ENCODE measurements around the gene HBEGF.
A peak's percentile ranks its signal among the peaks of the same experiment; 100 is the strongest.
"Not testable (repeated sequence)": the region's sequence is repeated elsewhere in the genome, so short reads cannot be mapped to it uniquely, and the experiment has no call there.

HBEGF gene

DNA sequence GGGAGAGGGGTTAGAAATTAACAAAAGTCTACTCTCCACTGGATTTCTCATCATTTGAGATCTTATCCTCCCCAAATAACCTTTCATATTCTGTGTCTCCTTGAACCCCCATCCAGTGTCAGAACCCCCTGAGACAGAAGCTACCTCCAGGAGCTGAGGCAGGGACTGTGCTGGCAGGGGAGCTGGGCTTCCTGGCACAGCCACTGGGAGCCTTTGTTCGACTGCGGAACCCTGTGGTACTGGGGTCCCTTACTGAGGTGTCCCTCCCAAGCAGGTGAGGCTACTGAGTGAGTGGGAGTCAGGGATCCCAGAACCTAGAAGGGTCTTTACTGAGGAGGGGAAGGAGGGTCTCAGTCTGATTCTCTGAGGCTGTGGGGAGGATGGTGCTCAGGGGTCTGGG is 15.5 kb upstream of the HBEGF start:
- no peak for DNase-seq (ENCODE audit: low read depth in 1 of 2, low spot score in 1 of 2)

DNA sequence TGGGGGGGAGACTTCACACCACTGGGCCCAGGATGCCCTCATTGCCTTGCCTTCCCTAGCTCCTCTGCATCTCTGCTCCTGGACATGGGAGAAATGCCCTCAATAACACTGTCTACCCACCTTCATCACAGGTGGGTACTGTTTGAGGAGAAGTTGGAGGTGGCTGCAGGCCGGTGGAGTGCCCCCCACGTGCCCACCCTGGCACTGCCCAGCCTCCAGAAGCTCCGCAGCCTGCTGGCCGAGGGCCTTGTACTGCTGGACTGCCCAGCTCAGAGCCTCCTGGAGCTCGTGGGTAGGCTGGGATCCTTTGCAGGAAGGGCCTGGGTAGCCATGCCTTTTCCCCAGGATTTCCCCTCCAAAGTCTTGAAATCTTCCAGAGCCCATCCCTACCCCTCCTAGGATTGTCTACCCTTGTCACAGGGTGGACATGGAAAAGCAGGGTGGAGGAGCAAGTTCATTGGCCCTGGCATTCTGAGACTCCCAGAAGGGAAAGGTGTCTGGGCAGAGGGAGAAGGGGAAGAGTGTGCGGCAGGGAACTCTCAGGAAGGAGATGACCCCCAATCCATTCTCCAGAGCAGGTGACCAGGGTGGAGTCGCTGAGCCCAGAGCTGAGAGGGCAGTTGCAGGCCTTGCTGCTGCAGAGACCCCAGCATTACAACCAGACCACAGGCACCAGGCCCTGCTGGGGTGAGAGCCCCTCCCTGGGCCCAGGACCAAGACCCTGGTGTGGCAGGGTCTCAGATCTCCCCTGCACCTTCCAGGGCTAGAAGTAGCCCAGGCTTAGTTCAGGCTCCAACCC is 14.5 kb upstream of the HBEGF start:
- DNase-seq (ENCODE audit: low read depth in 1 of 2, low spot score in 1 of 2) = no peak

DNA sequence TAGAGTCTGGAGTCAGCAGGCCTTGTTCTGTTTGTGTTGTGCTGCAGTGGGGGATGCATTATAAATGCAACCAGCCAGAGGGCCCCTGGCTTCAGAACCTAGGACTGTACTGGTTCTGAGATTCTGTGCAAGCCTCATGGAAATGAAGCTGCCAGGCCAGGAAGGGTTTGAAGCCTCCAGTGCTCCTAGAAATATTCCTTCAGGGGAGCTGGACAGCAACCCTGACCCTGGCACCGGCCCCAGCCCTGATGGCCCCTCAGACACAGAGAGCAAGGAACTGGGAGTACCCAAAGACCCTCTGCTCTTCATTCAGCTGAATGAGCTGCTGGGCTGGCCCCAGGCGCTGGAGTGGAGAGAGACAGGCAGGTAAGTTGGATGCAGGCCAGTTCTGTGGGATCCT is 13.7 kb upstream of the HBEGF start, which contains the start of gene SLC4A9:
SLC4A9 (plus strand) TSS at position 94 of the 400 bp plus-strand sequence; CDS start at position 137, 43 bp downstream.
- no peak for DNase-seq (ENCODE audit: low read depth in 1 of 2, low spot score in 1 of 2)

DNA sequence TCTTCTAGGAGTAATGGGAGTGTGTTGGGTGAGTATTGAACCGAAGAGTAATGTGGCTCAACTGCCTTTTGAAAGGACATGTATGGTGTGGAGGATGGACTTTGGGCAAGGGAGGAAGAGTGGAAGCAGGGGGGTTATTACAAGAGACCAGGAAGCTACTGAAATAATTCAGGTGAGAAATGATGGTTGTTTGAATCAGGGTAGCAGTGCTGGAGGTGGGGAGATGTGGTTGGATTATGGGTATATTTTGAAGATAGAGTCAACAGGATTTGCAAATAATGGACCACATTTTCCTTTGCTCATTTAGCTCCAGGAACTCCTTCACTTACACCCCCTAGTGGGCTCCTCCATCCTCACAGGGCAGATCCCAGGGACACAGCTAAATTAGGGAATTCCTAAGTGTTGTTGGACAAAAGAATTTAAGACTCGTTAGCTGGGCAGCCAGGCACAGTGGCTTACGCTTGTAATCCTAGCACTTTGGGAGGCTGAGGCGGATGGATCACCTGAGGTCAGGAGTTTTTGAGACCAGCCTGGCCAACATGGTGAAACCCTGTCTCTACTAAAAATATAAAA is 12.4 kb upstream of the HBEGF start:
- no peak for DNase-seq (ENCODE audit: low read depth in 1 of 2, low spot score in 1 of 2)

DNA sequence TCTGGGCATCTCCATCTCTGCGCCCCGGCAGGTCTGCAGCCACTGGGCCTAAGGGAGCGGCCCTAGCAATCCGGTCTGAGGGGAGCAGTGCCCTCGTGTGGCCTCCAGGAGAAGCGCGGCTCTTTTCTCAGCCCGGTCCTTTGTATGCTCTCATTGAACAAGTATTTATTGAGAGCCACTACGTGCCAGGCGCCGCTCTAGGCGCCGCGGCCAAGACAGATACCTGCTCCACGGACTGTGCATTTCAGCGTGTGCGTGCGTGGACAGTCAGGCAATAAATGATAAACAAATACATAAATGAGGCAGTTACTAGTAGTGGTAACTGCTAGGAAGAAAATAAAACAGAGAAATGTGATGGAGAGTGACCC is 11.3 kb upstream of the HBEGF start:
- peak; percentile 53 to 71 for DNase-seq (ENCODE audit: low read depth in 1 of 2, low spot score in 1 of 2)

DNA sequence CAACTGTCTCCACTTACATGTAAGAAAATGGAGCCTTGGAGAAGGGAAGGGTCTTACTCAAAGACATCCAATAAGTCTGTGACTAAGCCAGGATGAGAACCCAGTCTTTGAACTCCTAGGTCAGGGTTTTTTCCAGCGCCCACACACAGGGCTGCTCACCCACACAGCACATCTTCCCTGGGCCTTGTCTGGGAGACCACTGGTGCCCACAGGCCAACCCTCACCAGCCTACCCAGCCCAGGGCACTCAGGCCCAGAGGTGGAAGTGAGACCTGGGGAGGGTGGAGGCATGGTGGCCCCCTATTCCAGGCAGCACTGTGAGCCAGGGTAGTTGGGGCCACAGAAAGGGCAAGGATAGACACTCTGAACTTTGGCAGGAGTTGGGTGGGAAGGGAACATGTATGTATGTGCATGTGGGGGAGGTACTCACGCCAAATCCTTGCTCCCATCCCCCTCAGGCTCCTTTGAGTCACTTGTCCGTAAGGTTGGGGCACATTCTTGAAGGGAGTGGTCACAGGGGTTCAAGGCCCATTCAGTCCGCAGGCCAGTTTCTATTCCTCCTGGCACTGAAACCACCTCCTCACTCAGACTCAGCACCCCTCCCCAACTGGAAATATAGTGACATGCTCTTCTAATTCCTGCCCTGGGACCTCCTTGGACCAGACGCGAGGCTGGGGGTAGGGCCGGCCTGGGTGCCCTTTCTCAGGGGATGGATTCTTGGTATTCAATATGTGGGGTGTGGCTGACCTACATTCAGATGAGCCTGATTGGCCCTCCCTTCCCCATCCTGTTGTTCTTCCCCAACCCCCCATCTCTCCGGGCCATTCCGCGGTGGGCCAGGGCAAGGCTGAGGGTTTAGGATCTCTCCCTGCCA is 10.7 kb upstream of the HBEGF start:
- no peak for DNase-seq (ENCODE audit: low read depth in 1 of 2, low spot score in 1 of 2)

DNA sequence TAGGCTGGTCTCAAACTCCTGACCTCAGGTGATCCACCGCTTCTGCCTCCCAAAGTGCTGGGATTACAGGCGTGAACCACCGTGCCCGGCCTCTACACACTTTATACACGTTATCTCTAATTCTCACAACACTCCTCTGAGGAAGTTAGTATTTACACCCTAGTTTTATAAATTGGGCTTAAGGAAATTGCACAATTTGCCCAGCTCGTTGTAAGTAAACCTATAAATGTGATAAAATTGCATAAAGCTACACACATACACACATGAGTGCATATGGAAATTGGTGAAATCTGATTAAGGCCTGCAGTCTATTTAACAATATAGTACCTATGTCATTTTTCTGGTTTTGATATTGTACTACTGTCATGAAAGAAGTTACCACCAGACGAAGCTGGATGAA is 9.1 kb upstream of the HBEGF start:
- no peak for DNase-seq (ENCODE audit: low read depth in 1 of 2, low spot score in 1 of 2)

DNA sequence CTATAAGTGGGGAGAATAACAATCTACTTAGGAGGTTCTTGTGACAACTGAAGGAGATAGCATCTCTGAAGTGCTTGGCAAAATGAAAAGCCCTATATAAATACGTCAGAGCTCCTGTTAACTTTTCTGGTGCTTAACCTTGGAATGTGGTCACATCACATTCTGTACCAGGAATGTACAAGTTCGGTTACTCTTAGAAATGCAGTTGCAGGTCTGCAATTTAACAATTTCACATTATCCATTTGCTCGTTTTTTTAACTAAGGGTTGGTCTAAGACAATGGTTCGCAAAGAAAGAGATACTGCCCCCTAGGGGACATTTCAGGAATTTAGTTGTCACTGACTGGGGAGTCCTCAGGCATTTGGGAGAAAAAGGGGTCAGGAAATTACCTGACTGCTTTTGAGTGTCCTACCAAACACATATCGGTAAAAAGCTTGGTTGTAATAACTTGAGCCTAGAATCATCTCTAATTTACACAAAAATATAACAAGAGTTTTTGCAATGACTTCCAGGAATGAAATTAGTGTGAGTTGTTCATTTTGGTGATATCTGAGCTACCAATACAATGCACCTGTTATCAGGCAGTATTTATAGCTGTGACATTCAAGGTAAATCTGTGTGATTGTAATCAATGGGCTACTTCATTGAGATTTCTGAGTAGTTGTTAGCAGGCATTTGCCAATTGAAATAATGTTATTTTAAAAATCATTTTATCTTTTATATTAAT is 5.4 kb upstream of the HBEGF start:
- peak in 1 of 2 donors; percentile 76 for DNase-seq (ENCODE audit: low read depth in 1 of 2, low spot score in 1 of 2)

DNA sequence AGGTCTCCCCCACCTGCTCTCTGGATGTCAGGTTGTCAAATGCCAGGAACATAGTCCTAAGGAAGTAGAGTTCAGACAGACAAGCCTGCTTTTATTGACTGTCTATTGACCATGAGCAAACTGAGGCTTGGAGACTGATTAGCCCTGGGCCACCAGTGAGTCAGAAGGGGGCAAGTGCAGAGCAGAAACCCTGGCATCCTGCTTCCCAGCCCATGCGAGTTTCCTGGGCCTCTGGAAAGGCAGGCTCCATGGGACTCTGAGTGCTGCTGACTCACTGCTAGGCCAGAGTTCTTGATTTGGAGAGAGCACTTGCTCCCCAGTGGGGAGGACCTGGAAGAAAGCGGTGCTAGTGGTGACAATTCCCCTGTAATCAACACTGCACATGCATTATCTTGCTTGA is 2.8 kb upstream of the HBEGF start:
- DNase-seq (ENCODE audit: low read depth in 1 of 2, low spot score in 1 of 2) = no peak

DNA sequence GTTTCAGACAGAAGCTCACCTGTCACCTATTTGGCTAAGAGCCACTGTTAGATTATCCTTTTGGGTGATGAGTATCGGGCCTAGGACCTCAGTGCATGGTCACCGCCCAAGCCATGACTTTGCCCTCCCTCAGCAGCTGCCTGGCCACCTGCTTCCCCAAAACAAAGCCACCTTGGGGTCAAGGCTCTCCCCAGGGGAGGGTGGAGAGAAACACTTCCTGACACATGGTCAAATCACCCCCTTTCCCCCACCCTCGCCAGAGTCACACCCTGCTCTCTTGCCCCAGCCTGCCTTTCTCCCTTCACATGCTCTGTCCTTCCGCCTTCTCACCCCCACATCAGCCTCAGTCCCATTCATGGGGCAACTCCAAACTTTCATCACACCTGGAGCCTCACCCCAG is 1.7 kb upstream of the HBEGF start:
- no peak for DNase-seq (ENCODE audit: low read depth in 1 of 2, low spot score in 1 of 2)

DNA sequence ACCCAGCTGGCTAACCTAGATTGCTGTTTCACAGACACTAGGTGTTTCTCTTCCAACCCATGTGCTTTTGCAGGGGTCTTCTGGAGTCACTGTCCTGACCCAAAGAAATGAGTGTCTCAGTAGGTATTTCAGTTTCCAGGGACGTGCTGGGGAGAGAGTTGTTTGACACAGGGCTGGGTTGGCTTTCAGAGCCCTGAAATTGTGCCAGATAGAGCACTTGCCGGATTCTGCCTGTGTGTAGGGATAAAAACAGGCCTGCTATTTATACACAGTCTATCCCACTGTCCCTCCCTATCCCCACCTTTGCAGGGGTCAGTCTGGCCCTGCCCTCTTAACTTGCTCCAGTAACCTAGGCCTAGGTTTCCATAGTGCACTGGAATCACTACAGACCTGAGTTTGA is 957 bp upstream of the HBEGF start:
- no peak for DNase-seq (ENCODE audit: low read depth in 1 of 2, low spot score in 1 of 2)

DNA sequence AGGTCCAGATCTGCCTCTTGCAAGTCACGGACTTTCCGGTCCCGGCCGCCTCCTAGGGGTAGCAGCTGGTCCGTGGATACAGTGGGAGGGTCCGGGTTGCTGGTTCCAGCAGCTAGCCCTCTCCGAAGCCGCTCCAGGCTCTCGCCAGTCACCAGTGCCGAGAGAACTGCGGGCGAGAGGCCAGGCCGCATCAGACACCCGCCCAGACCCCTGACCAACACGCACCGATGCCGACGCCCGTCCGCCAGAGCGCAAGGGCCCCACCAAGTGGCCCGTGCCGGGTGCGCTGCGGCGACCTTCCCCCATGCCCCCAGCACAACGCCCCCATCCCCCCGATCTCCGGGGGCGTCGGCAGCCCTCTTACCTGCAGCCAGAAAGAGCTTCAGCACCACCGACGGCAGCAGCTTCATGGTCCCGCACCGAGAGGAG is 470 bp downstream of the HBEGF start:
- no peak for DNase-seq (ENCODE audit: low read depth in 1 of 2, low spot score in 1 of 2)

DNA sequence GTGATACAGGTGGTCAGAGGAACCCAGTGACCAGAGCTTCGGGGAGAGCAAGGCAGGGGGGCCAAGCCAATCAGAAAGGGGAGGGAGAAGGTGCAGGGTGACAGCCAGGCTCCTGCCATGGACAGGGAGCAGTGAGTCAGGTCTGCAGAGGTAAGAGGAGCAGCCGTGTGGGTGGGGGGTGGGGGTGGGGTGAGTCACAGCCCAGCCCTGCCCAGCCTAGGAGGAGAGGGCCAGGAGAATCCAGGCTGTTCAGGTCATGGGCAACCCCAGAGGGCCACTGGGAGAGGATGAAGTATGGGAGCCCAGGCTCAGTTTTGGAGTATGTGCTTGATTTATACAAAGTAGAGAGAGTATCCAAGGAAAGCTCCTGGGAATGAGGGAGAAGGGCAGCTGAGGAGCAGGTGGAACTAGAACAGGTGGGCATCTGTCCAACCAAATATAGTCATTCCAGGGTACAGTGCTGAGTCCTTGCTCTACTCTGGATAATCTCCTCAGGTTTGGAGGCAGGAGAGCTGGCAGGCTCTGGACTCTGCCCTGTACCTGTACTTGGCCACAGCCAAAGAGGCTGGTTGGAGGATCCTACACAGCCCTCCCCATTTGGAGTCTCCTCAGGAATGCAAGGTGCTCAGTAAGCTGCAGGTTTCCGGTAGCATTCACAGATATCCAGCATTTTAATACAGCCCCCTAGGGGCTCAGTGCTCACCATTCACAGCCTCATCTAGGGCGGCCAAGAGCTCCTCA is 1.6 kb downstream of the HBEGF start:
- no peak for DNase-seq (ENCODE audit: low read depth in 1 of 2, low spot score in 1 of 2)

DNA sequence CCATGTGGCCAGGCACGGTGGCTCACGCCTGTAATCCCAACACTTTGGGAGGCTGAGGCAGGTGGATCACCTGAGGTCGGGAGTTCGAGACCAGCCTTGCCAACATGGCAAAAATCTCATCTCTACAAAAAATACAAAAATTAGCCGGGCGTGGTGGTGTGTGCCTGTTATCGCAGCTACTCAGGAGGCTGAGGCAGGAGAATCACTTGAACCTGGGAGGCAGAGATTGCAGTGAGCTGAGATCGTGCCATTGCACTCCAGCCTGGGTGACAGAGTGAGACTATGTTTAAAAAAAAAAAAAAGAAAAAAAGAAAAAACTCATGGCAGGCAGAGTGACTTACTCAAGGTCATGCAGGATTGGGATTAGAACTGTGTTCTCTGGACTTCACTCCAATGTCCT is 2.6 kb downstream of the HBEGF start:
- not testable (repeated sequence) for DNase-seq (ENCODE audit: low read depth in 1 of 2, low spot score in 1 of 2)

DNA sequence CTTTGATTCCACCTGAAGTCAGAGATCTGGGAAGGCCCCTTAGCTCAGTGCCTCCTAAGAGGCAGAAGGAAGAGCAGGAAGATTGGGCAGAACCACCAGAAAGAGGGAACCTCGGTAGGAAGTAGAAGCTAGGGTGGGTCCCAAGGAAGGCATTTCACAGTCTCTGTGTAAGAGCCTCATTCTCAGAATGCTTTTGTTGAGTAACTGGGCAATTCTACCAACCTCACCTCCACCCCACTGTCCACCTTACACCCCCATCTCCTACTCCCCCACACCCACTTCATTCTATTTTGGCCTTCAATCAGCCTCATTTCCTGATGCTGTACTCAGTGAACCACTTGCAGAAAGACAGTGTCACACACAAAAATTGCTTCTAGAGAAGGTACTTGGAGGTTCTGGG is 3.5 kb downstream of the HBEGF start:
- no peak for DNase-seq (ENCODE audit: low read depth in 1 of 2, low spot score in 1 of 2)

DNA sequence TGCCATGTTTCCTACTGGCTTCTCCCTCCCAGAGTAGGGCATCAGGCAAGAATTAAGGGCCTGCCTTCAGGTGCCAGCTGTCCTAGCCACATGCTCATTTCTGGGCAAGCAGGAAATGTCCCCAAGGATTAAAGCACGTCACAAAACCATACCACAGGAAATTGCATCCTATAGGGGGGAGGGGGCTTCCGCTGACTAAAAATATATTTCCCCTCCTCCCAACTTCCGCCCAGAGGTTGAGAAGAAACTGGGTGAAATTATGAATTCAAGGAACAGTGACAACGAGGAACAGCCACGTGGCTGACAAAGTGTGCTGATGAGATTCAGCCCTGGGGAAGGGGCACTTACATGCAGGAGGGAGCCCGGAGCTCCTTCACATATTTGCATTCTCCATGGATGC is 4.1 kb downstream of the HBEGF start:
- no peak for DNase-seq (ENCODE audit: low read depth in 1 of 2, low spot score in 1 of 2)

DNA sequence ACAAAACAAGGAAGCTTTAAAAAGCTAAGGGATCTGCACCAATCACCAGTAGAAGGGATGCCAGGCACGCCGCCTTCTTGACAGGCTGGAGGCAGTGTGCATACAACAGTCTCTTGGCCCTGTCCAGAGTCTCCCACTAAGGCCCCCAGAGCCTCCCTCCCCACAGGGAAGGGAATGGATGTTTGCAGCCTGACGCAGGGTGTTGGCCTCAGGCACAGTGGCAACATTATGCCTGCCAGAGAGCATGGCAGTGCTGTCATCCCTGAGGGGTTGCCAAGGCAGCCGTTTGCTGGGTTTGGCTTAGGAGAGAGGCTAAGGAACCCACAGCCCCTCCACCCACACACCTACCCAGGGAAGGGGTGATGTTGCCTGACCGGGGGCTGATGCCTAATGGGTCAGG is 4.8 kb downstream of the HBEGF start:
- no peak for DNase-seq (ENCODE audit: low read depth in 1 of 2, low spot score in 1 of 2)

DNA sequence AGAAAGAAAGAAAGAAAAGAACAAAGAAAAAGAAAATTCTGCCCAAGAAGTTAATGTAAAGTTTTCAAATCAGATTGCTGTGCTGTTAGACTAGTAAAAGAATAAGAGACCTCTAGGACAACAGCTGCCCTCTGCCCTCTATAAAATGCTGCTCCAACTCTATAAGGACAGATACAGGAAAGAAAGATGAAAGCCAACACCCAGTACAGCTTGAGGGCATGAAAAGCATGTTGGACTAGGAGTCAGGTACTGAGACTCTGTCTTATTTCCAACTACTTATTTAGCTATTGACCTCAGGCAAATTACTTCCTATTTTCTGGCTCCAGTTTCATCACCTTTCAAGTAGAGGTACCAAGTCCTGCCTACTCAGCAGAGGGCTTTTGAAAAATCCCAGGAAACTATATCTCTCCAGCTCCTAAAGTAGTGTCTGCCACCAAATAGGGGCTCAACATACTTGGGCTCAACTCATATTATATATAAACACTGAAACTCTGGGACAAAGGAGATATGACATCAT is 5.7 kb downstream of the HBEGF start:
- DNase-seq (ENCODE audit: low read depth in 1 of 2, low spot score in 1 of 2) = no peak

DNA sequence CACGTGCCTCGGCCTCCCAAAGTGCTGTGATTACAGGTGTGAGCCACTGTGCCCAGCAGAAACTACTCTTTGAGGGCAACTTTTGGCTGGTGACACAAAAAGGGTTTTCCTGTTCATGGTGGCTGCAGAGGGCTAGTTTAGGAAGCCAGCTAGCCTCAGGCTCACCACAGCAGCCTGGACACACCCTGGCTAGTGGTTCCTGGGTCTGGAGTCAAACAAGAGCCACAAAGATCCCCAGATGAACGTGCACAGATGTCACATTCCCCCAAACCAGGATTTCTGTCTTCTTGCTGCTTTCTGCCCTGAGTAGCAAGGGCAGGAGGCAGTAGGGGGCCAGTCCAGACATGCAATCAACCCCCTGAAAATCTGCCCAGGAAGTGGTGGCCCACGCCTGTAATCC is 6.8 kb downstream of the HBEGF start:
- DNase-seq (ENCODE audit: low read depth in 1 of 2, low spot score in 1 of 2) = no peak

DNA sequence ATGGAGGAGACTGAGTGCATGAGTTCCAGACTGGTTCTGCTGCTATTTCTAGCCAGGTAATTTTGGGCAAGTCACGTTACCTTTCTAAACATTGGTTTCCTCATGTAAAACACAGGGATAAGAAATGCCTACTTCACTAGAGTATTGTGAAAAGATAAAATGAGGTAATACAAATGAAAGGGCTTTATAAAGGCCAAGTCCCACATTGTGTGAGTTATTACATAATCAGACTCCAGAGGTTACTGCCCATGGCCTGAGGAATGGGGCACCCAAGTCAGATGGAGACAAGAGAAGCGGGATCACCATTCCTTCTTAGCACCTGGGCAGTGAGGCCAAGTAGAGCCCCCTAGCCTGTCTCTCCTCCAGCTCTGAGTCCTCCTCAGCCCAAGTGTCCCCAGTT is 7.5 kb downstream of the HBEGF start:
- no peak for DNase-seq (ENCODE audit: low read depth in 1 of 2, low spot score in 1 of 2)

All from activated CD4-positive, alpha-beta T cell treated with anti-CD3 and anti-CD28 coated beads, Interleukin-2, amount 50 U/mL, for 24 hours (primary cell).